ENCODE data around the gene USP54.

- TF ChIP-seq TAF1 (IDR thresholded peaks at IDR 0.05; ENCODE audit: borderline replicate concordance, insufficient read depth, low read length), result no peak
- TF ChIP-seq REST (IDR thresholded peaks at IDR 0.05; ENCODE audit: insufficient read depth in 1 of 2, low read depth in 2 of 2, low read length in 2 of 2), result no peak
- TF ChIP-seq POLR2AphosphoS5 (IDR thresholded peaks at IDR 0.05; ENCODE audit: low read depth, low read length), result no peak
- no peak for TF ChIP-seq FOXP2 (optimal IDR thresholded peaks at IDR 0.05; ENCODE audit: borderline replicate concordance, extremely low read depth, extremely low read length, insufficient read depth)
- no peak for TF ChIP-seq SIN3A (IDR thresholded peaks at IDR 0.05; ENCODE audit: borderline replicate concordance, insufficient read depth, low read length)
Measured at GRCh38 chr10:73639286-73639685, 48.1 kb upstream of the USP54 start.

Measured in PFSK-1 (cell line).